ENCODE data around the gene MLXIPL. TPM values are rescaled to one million over a fixed set of nuclear protein-coding genes. Genes with fewer than 3 reads are reported as not detected.
"Not testable (repeated sequence)": the region's sequence is repeated elsewhere in the genome, so short reads cannot be mapped to it uniquely, and the experiment has no call there.

The MLXIPL gene
- total RNA-seq, 3 donors from 2014 or later (not counting 1 experiment from before 2014, with no cell fraction given) = not detected

- intact Hi-C loops (cut with micrococcal nuclease) = no loop called here
- no CpG with 5 or more reads among the region's 2 CpGs for WGBS (ENCODE audit: insufficient coverage)
- no peak for ATAC-seq
These were observed 1.8 kb downstream of the MLXIPL start for GRCh38 chr7:73622527-73622908.

GRCh38 chr7:73621168-73622063 lies 2.9 kb downstream of the MLXIPL start:
- WGBS (ENCODE audit: insufficient coverage) = 63% methylated on average over 7 of the region's 7 CpGs
- Mint-ChIP-seq H3K4me1 (peaks cover 6 to 12% of the 10 kb centered on the region in 2 donors), H3K9me3 (no peaks in the 10 kb centered on the region), H3K27ac (no peak overlapping the region), H3K4me3 (no peak overlapping the region), H3K36me3 (no peaks in the 10 kb centered on the region), H3K27me3 (ENCODE audit: low read depth in 2 of 2) (peaks cover 6 to 29% of the 10 kb centered on the region in 2 donors)
- ATAC-seq = no peak
- Histone ChIP-seq H3K9me3 (ENCODE audit: control insufficient read depth, insufficient read depth, low read length) (no peaks in the 10 kb centered on the region), H3K4me3 (ENCODE audit: low read length) (no peak overlapping the region), H3K27me3 (ENCODE audit: control insufficient read depth, insufficient read depth, low read length) (peaks cover 27% of the 10 kb centered on the region), H3K27ac (ENCODE audit: low read length) (no peak overlapping the region), H3K4me1 (ENCODE audit: control insufficient read depth, insufficient read depth, low read length) (peaks cover 16% of the 10 kb centered on the region), H3K36me3 (ENCODE audit: control insufficient read depth, insufficient read depth, low read length) (no peaks in the 10 kb centered on the region)
- intact Hi-C loops (cut with micrococcal nuclease) = no loop called here
- no peak for TF ChIP-seq CTCF (IDR thresholded peaks at IDR 0.05)
- DNase-seq = no peak

More at GRCh38 chr7:73622527-73622908, 1.8 kb downstream of the MLXIPL start:
- Mint-ChIP-seq H3K27ac (no peak overlapping the region), H3K4me1 (peaks cover 6 to 12% of the 10 kb centered on the region in 2 donors), H3K36me3 (no peaks in the 10 kb centered on the region), H3K9me3 (no peaks in the 10 kb centered on the region), H3K4me3 (no peak overlapping the region), H3K27me3 (ENCODE audit: low read depth in 2 of 2) (peaks cover 11 to 35% of the 10 kb centered on the region in 2 donors)
- H3K4me3 ChIP-seq (ENCODE audit: low read length) = no peak overlapping the region
- DNase-seq = no peak
- TF ChIP-seq CTCF (IDR thresholded peaks at IDR 0.05) = no peak
- H3K27me3 ChIP-seq (ENCODE audit: control insufficient read depth, insufficient read depth, low read length) = peaks cover 27% of the 10 kb centered on the region
- H3K36me3 ChIP-seq (ENCODE audit: control insufficient read depth, insufficient read depth, low read length) = no peaks in the 10 kb centered on the region
- peaks cover 16% of the 10 kb centered on the region for H3K4me1 ChIP-seq (ENCODE audit: control insufficient read depth, insufficient read depth, low read length)
- no peaks in the 10 kb centered on the region for H3K9me3 ChIP-seq (ENCODE audit: control insufficient read depth, insufficient read depth, low read length)
- no peak overlapping the region for H3K27ac ChIP-seq (ENCODE audit: low read length)

GRCh38 chr7:73619394-73619793 lies 4.9 kb downstream of the MLXIPL start:
- intact Hi-C loops (cut with micrococcal nuclease); H3K4me3 ChIP-seq (ENCODE audit: low read length); H3K9me3 Mint-ChIP-seq; DNase-seq; H3K36me3 ChIP-seq (ENCODE audit: control insufficient read depth, insufficient read depth, low read length); H3K9me3 ChIP-seq (ENCODE audit: control insufficient read depth, insufficient read depth, low read length); H3K27ac ChIP-seq (ENCODE audit: low read length); ATAC-seq; H3K4me3 Mint-ChIP-seq; H3K27ac Mint-ChIP-seq; H3K36me3 Mint-ChIP-seq: not testable (repeated sequence)
- Mint-ChIP-seq H3K27me3 (ENCODE audit: low read depth in 2 of 2) (peaks cover 7 to 21% of the 10 kb centered on the region in 2 donors), H3K4me1 (peaks cover 6 to 12% of the 10 kb centered on the region in 2 donors)
- 85% methylated on average over 9 of the region's 11 CpGs for WGBS (ENCODE audit: insufficient coverage)
- H3K4me1 ChIP-seq (ENCODE audit: control insufficient read depth, insufficient read depth, low read length) = peaks cover 14% of the 10 kb centered on the region
- peaks cover 16% of the 10 kb centered on the region for H3K27me3 ChIP-seq (ENCODE audit: control insufficient read depth, insufficient read depth, low read length)

GRCh38 chr7:73618538-73618937 lies 5.8 kb downstream of the MLXIPL start:
- Mint-ChIP-seq H3K9me3 (no peaks in the 10 kb centered on the region), H3K27ac (no peak overlapping the region), H3K36me3 (no peaks in the 10 kb centered on the region), H3K4me3 (no peak overlapping the region), H3K4me1 (peaks cover 6 to 8% of the 10 kb centered on the region in 2 donors), H3K27me3 (ENCODE audit: low read depth in 2 of 2) (peaks cover 16 to 22% of the 10 kb centered on the region in 2 donors)
- Histone ChIP-seq H3K36me3 (ENCODE audit: control insufficient read depth, insufficient read depth, low read length) (no peaks in the 10 kb centered on the region), H3K27me3 (ENCODE audit: control insufficient read depth, insufficient read depth, low read length) (peaks cover 11% of the 10 kb centered on the region), H3K4me1 (ENCODE audit: control insufficient read depth, insufficient read depth, low read length) (peaks cover 6% of the 10 kb centered on the region), H3K27ac (ENCODE audit: low read length) (no peak overlapping the region), H3K4me3 (ENCODE audit: low read length) (no peak overlapping the region), H3K9me3 (ENCODE audit: control insufficient read depth, insufficient read depth, low read length) (no peaks in the 10 kb centered on the region)
- ATAC-seq (no peak), DNase-seq (no peak)
- WGBS (ENCODE audit: insufficient coverage) = 73% methylated on average over 4 of the region's 4 CpGs
- intact Hi-C loops (cut with micrococcal nuclease) = no loop called here
- no peak for TF ChIP-seq CTCF (IDR thresholded peaks at IDR 0.05)

GRCh38 chr7:73617520-73617919 lies 6.8 kb downstream of the MLXIPL start:
- H3K36me3 ChIP-seq (ENCODE audit: control insufficient read depth, insufficient read depth, low read length); H3K4me3 ChIP-seq (ENCODE audit: low read length); H3K9me3 Mint-ChIP-seq; ATAC-seq; H3K27me3 ChIP-seq (ENCODE audit: control insufficient read depth, insufficient read depth, low read length); H3K4me1 Mint-ChIP-seq; DNase-seq; H3K27ac ChIP-seq (ENCODE audit: low read length); H3K9me3 ChIP-seq (ENCODE audit: control insufficient read depth, insufficient read depth, low read length); H3K36me3 Mint-ChIP-seq; H3K4me1 ChIP-seq (ENCODE audit: control insufficient read depth, insufficient read depth, low read length); H3K27ac Mint-ChIP-seq; intact Hi-C loops (cut with micrococcal nuclease); H3K4me3 Mint-ChIP-seq: not testable (repeated sequence)
- 93% methylated on average over 9 of the region's 9 CpGs for WGBS (ENCODE audit: insufficient coverage)
- peaks cover 19 to 22% of the 10 kb centered on the region in 2 donors for H3K27me3 Mint-ChIP-seq (ENCODE audit: low read depth in 2 of 2)

Data from natural killer cell (primary cell).